Activated effector memory CD4-positive, alpha-beta T cell treated with anti-CD3 and anti-CD28 coated beads, Interleukin-2, amount 50 U/mL, for 16 hours (primary cell): ENCODE data around the gene KIF25.
"Not testable (repeated sequence)": the region's sequence is repeated elsewhere in the genome, so short reads cannot be mapped to it uniquely, and the experiment has no call there.

Experiments used
- DNase-seq: peaks from one replicate; pipeline ENCODE4 v3.0.0-alpha.2; 2020

The KIF25 gene

DNA sequence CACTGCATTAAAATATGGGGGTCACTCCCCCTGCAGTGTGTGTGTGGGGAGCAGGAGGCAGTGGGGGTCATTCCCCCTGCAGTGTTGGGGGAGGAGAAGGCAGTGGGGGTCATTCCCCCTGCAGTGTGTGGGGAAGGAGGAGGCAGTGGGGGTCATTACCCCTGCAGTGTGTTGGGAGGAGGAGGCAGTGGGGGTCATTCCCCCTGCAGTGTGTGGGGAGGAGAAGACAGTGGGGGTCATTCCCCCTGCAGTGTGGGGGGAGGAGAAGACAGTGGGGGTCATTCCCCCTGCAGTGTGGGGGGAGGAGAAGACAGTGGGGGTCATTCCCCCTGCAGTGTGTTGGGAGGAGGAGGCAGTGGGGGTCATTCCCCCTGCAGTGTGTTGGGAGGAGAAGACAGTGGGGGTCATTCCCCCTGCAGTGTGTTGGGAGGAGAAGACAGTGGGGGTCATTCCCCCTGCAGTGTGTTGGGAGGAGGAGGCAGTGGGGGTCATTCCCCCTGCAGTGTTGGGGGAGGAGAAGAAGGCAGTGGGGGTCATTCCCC, 21.3 kb upstream of the KIF25 start:
- DNase-seq, result not testable (repeated sequence)

DNA sequence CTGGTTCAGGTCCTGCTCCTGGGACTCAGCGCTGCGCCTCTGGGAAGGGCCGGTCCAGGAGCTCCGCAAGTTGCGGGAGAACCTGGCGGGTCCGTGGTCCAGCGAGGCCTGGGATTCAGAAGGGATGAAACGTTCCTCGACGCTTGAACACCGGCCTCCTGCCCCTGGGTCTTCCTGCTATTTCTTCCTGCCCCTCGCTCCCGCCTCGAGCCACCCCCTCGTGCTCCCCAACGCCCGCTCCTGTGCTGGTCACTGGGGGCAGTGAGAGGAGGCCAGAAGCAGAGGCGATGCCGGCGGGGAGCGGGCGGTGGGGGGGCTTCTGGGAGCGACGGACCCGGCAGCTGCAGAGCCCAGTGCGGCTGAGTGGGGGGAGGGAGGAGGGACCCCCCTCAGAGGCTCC, 20.8 kb upstream of the KIF25 start:
- no peak for DNase-seq

DNA sequence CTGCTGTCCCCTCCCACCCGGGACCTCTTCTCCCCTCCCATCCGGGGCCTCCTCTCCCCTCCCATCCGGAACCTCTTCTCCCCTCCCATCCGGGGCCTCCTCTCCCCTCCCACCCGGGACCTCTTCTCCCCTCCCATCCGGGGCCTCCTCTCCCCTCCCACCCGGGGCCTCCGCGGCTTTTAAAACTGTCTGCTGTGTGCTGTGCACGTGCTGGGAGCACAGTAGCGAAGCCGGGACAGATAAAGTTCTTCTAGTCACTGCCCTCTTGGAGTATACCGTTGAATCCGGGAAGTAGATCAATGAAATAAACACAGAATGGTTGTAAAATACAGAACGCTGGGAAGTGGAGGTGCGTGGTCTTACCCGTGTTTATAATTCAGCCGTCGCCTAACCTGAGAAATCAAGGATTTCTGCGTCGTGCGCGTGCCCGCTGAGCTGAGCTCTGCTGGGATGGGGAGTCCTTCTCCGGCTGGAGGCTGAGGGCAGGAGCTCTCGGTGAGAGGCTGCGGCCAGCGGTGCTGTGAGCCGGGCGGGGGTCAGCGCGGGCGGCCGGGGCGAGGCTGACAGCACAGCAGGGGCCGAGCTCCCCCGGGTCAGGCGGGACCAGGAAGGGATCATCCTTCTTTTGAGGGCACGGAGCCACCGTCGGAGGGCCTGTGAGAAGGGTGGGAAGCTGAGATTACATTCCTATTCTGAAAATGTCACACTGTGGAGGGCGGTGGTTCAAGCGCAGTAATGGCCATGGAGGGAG, 19.6 kb upstream of the KIF25 start:
- DNase-seq, result no peak

DNA sequence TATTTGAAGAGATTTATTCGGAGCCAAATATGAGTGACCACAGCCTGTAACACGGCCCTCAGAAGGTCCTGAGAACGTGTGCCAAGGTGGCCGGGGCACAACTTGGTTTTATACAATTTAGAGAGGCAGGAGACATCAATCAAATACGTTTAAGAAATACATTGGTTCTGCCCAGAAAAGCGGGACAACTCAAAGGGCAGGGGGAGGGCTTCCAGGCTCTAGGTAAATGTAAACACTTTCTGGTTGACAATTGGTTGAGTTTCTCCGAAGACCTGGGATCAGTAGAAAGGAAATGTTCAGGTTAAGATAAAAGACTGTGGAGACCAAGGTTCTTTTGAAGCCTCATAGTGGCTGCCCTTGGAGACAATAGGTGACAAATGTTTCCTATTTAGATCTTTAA, 18.9 kb upstream of the KIF25 start:
- no peak for DNase-seq

DNA sequence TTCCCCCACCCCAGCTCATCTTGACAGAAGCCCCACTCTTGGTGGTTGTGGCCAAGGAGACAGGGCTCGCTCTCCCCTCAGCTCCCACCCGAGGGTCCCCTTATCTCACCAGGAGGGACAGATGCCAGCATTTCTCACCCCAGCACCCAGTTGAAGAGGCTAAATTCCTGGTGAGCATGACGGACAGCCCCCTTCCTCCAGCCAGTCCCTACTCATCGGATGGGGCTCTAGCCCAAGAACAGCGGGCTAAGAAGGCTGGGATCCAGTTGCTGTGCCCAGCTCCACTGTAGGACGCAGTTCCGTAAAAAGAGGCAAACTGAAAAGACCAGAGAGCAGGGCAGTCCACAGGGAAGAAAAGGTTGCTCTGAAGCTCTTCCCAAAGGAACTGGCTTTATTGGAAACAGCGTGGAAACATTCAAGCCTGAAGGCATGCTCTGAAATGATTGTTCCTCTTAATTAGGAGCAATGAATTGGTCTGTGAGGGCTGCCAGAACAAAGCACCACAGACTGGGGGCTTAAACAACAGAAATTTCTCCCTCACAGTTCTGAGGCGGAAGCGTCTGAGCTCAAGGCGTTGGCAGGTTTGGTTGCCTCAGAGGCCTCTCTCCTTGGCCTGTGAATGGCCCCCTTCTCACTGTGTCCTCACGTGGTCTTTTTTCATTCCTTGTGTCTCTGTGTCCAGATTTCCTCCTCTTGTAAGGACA, 17.9 kb upstream of the KIF25 start:
- DNase-seq, result no peak

DNA sequence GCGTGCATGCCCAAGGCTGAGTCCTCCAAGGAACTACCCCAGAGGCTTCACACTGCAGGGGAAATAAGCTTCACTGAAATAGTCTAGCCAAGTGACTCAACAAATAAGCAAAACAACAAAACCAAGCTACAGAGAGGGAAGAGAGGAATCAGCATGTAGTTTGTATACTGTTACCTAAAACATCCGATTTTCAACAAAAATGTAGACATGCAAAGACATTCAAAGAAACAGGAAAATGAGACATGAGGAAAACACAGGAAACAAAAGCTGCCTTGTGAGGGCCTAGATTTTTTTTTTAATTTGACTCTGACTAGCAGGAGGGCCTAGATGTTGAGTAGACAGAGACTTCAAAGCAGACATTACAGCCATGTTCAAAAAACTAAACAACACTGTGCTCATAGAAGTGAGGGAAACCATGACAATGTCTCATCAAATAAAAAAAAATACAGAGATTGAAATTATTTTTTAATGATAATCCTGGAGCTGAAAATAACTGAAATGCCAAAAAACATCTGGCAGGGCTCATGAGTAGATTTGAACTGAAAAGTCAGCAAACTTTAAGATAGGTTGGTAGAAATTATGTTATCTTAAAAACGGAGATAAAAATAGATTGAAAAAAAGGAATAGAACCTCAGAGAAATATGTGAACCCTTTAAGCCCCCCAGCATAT, 16.4 kb upstream of the KIF25 start:
- DNase-seq, result no peak

DNA sequence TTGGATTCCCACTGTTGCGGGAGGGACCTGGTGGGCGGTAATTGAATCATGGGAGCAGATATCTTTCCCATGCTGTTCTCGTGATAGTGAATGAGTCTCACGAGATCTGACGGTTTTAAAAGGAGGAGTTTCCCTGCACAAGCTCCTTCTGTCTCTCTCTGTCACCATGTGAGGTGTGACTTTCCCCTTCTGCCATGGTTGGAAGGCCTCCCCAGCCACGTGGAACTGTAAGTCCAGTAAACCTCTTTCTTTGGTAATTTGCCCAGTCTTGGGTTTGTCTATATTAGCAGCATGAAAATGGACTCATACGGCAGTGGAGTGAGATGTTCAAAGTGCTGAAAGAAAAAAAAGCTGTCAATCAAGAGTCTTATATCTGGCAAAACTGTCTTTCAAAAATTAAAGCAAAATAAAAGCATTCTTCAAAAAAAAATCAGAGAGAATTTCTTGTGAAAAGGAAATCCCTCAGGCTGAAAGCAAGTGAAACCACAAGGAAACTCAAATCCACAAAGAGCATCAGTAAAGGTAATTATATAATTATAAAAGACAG, 15.5 kb upstream of the KIF25 start:
- no peak for DNase-seq

DNA sequence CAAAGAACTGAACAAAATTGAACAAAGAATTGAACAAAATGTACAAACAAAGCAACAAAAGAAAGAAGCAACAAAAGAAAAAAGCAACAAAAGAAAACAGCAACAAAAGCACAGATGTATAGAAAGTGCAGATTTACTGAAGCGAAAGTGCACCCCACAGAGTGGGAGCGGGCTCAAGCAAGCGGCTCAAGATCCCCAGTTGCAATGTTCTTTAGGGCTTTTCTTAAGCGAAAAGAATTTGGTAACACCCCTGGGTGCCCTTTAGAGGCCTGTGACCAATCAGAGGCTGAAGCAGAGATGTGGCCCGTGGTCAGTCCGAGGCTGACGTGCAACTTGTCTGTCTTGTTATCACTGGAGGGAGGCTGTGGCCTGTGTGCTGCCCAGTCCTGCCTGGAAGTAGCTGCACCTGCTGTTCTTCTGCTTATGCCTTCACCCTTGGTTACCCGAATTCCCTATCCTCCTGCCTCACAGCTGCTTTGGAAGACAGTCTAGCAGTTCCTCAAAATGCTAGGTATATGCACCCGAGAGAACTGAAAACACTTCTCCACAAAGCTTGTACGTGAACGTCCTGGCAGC, 13.2 kb upstream of the KIF25 start:
- DNase-seq, result no peak

DNA sequence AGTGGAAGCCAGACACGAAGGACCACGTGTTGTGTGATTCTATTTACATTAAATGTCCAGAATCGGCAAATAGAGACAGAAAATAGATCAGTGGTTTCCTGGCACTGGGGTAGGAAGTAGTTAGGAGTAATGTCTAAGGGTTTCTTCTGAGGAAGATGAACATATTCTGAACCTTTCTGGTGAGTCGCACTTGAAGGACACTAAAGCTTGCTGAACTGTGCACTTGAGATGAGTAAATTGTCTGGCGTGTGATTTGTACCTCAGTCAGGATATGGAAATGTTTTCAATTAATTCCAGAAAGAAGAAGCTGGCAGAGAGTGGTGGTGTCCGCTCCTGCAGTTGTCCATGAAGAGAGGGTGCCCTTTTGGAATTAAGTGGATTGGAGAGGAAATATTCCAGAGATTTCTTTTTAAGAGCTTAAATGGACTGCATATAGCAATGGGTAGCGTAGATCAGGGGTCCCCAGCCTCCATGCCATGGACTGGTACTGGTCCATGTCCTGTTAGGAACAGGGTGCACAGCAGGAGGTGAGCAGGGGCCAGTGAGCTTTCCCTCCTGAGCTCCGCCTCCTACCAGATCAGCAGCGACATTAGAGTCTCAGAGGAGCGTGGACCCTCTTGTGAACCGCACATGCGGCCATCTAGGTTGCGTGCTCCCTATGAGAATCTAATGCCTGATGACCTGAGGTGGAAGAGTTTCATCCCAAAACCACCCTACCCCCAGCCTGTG, 12.4 kb upstream of the KIF25 start:
- no peak for DNase-seq

DNA sequence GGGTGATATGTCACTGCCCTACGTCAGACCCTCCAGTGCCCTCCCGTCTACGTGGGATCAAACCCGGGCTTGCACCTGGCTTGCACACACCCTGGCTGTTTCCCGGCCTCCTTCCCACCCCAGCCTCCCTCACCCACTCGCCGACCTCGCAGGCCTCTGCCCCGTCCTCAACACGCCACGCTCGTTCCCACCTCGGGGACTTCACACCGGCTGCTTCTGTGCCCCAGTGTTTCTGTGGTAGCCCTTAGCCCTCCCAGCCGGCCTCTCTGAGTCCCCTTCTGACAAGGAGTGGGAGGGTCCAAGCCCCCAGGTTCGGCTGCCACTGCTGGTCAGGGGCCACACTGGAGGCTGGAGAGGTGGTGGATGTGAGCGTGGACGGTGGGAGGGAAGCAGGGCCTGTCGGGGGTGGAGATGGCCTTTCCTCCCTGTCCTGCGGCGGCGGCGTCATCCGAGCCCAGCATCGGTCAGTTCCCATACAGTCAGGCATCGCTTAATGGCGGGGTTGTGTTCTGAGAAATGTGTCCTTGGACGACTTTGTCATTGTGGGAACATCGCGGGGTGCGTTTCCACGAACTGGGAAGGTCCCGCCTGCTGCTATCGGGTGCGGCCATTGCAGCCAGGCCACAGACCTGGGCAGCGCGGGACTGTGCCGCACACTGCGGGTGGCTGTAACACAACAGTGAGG, 11.4 kb upstream of the KIF25 start:
- no peak for DNase-seq

DNA sequence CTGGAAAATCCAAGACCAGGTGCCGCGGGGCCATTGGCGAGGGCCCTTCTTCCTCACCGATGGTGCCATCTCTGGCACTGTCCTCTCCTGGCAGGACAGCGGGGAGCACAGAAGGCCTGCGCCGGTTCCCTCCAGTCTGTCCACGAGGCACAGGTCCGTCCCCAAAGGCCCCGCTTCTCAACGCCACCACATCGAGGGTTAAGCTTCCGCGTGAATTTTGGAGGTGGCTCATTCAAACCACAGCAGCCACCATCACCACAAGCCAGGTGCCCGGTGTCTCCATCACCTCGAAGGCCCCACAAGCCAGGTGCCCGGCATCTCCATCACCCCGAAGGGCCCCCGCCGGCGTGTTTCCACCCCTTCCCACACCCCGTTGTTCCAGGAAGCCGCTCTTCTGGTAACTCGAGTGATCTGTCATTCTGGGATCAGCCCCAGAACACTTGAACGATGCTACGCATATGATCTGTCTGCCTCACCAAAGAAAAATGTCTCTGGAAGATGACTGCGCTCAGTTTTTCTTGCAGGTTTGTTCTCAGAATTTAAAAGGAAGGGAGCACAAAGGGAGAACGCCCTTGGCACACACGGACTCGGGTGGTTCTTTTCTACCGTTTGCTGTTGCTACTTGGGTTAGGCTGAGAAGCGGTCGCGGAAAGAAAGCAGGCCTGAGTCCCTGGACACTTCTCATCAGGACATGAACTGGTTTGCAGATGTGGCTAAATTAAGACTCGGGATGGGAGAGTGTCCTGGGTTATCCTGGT, 9.9 kb upstream of the KIF25 start:
- DNase-seq, result no peak

DNA sequence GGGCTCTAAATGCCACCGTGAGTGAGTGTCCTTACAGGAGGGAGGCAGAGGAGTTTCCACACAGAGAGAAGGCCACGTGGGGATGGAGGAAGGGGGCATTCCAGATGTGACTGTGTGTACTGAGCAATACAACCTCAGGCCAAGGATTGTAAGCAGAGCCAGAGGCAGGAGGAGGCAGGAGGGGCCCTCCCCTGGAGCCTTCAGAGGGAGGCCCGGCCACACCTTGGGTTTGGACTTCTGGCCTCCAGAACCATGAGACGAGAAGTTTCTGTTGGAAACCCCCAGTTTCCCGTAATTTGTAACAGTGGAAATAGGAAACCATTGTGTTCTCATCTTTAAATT, 9.3 kb upstream of the KIF25 start:
- no peak for DNase-seq

DNA sequence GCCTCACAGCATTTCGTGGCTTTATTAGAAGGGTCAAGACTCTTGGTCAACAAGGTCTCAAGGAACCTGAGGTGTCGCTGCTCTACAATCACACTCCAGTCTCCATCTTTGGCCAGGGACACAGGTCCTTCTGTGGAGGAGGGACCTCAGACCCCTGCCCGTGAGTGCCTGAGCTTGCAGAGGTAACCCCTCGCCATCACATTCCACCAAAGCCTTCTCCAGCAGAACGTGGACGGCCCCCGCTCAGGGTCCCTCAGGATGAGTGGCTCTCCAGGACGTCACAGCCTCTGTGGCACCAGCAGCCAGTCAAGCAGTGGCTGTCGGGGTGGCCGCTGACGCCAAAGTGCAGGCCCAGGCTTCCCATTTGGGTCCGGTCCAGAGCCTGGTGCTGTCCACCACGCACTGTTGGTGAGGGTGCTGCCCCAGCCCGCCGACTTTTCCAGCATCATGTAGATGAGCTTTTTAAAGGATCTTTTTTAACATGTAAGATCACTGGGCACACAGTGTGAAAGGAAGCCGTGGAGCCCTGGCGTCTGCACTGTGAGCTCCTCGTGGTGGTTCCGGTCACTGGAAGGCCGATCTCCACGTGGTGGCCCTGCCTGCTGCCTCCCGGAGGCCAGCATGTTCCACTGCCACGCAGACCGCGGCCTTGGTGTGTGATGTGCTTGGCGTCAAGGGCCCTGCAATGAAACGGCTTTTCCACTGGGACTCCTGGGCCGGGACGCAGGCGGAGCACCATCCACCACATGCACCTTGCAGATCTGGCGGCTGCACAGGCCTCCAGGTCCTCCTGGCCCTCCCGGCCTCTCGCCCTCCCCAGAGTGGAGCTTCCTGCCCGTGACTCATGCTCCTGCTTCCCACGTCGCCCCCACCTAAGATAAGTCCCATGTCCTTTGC, 8.3 kb upstream of the KIF25 start:
- no peak for DNase-seq

DNA sequence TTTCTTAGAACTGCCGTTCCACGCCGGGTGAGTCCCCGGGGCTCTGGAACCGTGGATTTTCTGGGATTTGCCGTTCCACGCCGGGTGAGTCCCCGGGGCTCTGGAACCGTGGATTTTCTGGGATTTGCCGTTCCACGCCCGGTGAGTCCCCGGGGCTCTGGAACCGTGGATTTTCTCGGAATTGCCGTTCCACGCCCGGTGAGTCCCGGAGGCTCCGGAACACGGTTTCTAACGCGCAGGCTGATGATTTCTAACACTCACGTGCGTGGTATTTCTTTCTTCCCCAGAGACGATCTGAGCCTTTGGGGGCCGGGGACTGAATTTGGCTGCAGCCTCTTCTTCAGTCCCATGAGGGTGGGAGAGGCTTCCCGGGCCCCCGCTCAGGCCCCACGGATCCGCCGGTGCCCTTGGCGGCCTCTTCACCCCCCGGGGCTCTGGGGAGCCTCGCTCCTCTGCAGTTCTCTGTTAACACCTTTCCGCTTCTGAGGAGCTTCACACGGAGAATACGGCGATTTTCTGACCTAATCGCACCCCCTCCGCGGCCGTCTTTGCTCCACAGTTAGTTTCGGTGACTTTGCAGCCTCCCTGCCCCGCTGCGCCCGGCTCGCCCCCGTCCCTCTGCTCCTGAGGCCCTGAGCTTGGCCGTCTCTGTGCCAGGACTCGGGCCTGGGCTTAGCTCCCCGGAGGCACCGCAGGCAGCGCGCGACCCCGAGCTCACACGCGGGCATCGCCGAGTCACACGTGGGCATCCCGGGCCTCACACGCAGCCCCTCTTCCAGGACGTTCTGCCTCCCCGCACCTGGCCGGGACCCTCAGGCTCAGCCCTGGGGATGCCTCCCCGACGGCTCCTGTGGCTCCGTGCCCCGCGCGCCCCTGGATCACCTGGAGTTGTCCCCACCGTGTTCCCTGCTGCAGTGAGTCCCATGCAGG, 7.2 kb upstream of the KIF25 start:
- DNase-seq, result no peak

DNA sequence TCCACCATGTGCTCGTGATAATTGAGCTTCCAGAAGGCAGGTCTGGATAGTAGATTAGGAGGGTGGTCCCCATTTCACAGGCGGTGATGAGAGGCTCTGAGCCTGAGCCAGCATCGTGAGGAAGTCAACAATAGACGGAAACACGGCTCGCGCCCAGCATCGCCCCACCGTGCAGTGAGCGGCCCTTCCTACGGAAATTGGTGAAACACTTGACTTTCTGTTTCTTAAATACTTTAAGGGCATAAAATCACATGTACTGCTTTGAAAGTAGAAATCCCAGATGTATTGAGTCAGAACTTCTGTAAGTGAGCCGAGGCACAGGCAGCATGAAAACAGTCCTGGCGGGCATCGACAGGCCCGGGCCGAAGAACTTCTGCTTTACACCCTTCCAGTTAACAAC, 4.3 kb upstream of the KIF25 start:
- DNase-seq, result no peak

DNA sequence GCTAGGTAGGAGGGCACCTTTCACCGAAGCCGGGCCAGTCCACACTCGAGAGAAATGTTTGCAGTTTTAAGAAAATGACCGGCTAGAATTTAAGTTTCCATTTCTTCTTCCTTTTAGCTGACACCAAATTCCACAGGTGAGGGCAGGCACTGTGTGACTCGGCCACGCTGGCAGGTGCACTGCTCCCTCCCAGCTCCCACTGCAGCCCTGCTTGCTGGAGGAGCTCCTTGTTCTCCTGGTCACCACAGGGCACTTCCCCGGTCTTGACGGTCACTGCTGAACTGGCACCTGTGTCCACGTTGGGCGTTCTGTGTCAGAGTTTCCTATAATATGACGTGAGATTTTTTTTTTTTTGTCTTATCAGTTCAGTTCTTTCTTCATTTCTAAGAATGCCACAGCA, 3.6 kb upstream of the KIF25 start:
- no peak for DNase-seq

DNA sequence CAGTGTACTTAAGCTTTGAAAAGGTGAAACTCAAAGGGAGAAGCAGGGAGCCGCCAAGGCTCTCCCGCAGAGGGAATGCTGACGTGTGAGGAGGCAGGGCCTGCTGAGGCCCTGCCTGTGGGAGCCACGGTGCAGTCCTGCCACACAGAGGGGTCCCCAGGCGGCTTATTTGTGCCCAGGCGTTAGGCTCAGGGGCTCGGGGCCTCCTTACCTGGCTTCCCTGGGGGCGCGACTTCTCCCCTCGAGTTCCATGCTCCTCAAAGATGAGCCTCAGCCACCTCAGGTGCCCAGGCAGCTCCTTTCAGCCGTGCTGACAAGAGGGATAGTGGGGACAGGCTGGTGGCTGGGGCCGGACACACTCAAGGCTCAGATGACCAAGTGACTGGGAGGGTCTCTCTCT, 2.2 kb upstream of the KIF25 start:
- no peak for DNase-seq

DNA sequence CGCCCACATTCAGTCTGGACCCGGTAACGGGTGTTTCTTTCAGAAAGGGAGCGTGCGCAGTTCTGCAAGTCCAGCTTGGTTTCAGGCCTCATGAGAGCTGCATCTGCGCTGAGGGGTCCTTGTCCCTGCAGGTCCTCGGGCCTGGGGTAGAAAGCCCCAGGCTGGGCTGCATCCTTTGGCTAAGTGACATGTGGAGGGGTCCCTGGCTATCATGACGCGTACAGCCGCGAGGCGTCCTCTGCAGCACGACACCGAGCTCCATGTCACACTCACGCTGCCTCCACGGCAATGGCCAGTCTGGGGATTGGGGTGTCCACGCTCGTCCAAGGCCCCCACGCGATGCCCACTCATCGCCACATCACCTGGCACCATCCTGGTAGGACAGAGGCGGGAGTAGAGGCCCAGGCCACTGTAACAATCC, 1.7 kb upstream of the KIF25 start:
- DNase-seq, result no peak
